HEK293 (cell line): ENCODE measurements around the gene TTN.

ENCODE experiments used
- CTCF ChIA-PET: fragments of 350-600 bp; formaldehyde crosslinking; extraction: SDS; loops from one replicate; lab custom pipeline; 2021; ENCODE audit warnings: antibody characterized with exemption; lab: Yijun Ruan, JAX
- POLR2A ChIA-PET: fragments of 300-600 bp; formaldehyde crosslinking; extraction: SDS; loops from one replicate; lab custom pipeline; 2020; ENCODE audit warnings: antibody characterized with exemption, inconsistent platforms; lab: Yijun Ruan, JAX
- H3K27ac ChIP-seq: fragments of 200-500 bp; sonication (Bioruptor generic); 2 replicates; pipeline ENCODE4 v1.5.1; 2014; ENCODE audit warnings: low read depth, low read length, control low read depth, inconsistent platforms; ENCODE audit errors: extremely low read depth
- H3K36me3 ChIP-seq, 2 experiments: fragments of 200-500 bp in 1 of 2; sonication (Bioruptor generic) in 1 of 2; 1 replicate in 1 of 2; 2 replicates in 1 of 2; pipeline ENCODE4 v1.5.1; 2014 to 2017; ENCODE audit warnings: inconsistent platforms in 2 of 2, low read length in 2 of 2; ENCODE audit not compliant: control insufficient read depth in 2 of 2, insufficient read depth in 1 of 2
- H3K4me1 ChIP-seq: fragments of 200-500 bp; sonication (Bioruptor generic); 2 replicates; pipeline ENCODE4 v1.5.1; 2014; ENCODE audit warnings: mild to moderate bottlenecking, low read length, inconsistent platforms; ENCODE audit not compliant: control insufficient read depth, insufficient read depth
- H3K4me3 ChIP-seq: 2 replicates; pipeline ENCODE4 v1.5.1; 2011; ENCODE audit warnings: low read depth, mild to moderate bottlenecking, control low read depth, low read length, moderate library complexity
- H3K9me3 ChIP-seq: fragments of 200-500 bp; sonication (Bioruptor generic); 2 replicates; pipeline ENCODE4 v1.5.1; 2014; ENCODE audit warnings: low read depth, low read length, inconsistent platforms; ENCODE audit not compliant: control insufficient read depth, insufficient read depth
- GLIS1 ChIP-seq: fragments of 450-650 bp; formaldehyde crosslinking; IDR thresholded peaks from 2 replicates; pipeline ENCODE4 v1.5.1; 2016; ENCODE audit warnings: missing biosample characterization, missing genetic modification characterization
- PRDM1 ChIP-seq: fragments of 450-650 bp; formaldehyde crosslinking; IDR thresholded peaks from 2 replicates; pipeline ENCODE4; 2016; ENCODE audit warnings: missing biosample characterization, missing genetic modification characterization
- SCRT1 ChIP-seq: fragments of 450-650 bp; formaldehyde crosslinking; IDR thresholded peaks from 2 replicates; pipeline ENCODE4 v1.5.1; 2016; ENCODE audit warnings: missing biosample characterization, missing genetic modification characterization, borderline replicate concordance
- ZNF10 ChIP-seq: fragments of 450-650 bp; formaldehyde crosslinking; IDR thresholded peaks from 2 replicates; pipeline ENCODE4 v1.5.1; 2017; ENCODE audit warnings: missing biosample characterization, missing genetic modification characterization
- ZNF510 ChIP-seq: fragments of 450-650 bp; formaldehyde crosslinking; IDR thresholded peaks from 2 replicates; pipeline ENCODE4 v1.5.1; 2018; ENCODE audit warnings: mild to moderate bottlenecking, missing genetic modification characterization, missing biosample characterization; ENCODE audit not compliant: insufficient replicate concordance
- ZNF571 ChIP-seq: fragments of 450-650 bp; formaldehyde crosslinking; IDR thresholded peaks from 2 replicates; pipeline ENCODE4 v1.5.0; 2017; ENCODE audit warnings: missing biosample characterization, missing genetic modification characterization
- ZNF777 ChIP-seq: fragments of 450-650 bp; formaldehyde crosslinking; IDR thresholded peaks from 2 replicates; pipeline ENCODE4 v1.5.1; 2017; ENCODE audit warnings: missing biosample characterization, missing genetic modification characterization, borderline replicate concordance
- TF ChIP-seq, protein P1 (sequence below): fragments of 450-650 bp; formaldehyde crosslinking; IDR thresholded peaks from 2 replicates; pipeline ENCODE4 v1.5.1; 2016; ENCODE audit warnings: missing biosample characterization, missing genetic modification characterization, borderline replicate concordance
- TF ChIP-seq, protein P2 (sequence below): fragments of 450-650 bp; formaldehyde crosslinking; IDR thresholded peaks from 2 replicates; pipeline ENCODE4 v1.5.0; 2017; ENCODE audit warnings: missing biosample characterization, missing genetic modification characterization, borderline replicate concordance
- TF ChIP-seq, protein P3 (sequence below): fragments of 450-650 bp; formaldehyde crosslinking; IDR thresholded peaks from 2 replicates; pipeline ENCODE4 v1.5.1; 2016; ENCODE audit warnings: missing biosample characterization, missing genetic modification characterization, low read depth
- TF ChIP-seq, protein P4 (sequence below): fragments of 450-650 bp; formaldehyde crosslinking; IDR thresholded peaks from 2 replicates; pipeline ENCODE4 v1.5.1; 2016; ENCODE audit warnings: missing biosample characterization, missing genetic modification characterization
- TF ChIP-seq, protein P5 (sequence below): fragments of 450-650 bp; formaldehyde crosslinking; IDR thresholded peaks from 2 replicates; pipeline ENCODE4 v1.5.1; 2016; ENCODE audit warnings: missing biosample characterization, missing genetic modification characterization

Gene TTN

DNA sequence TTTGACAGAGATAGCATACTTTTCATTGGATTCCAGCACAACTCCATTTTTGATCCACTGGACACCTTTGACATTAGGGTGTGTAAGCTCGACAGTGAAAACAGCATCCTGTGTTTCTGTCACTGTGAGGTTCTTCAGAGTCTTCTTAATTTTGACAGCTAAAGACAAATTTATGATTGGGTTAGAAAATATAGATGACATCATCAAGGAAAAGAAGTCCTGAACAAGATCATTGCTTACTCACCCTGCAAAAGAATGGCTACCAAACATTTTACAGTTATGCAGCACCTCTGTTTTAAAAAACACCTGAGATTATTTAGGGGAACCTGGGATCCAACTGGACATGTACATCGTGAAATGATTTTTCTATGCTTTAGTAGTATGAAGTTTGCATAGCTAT lies 36.7 kb downstream of the TTN start:
- no peaks in the 10 kb centered on the region for H3K4me1 ChIP-seq
- H3K27ac ChIP-seq: no peak overlapping the region
- POLR2A ChIA-PET: no interaction called here
- CTCF ChIA-PET: interaction anchor here (1.8 kb wide), 1 partner anchor 9 kb away, joined by 10 read pairs; no protein-coding TSS in a partner anchor
- TF ChIP-seq PRDM1 (tag by site-specific recombination): no peak
- TF ChIP-seq ZNF10 (tag by site-specific recombination): no peak
- TF ChIP-seq, protein P1, sequence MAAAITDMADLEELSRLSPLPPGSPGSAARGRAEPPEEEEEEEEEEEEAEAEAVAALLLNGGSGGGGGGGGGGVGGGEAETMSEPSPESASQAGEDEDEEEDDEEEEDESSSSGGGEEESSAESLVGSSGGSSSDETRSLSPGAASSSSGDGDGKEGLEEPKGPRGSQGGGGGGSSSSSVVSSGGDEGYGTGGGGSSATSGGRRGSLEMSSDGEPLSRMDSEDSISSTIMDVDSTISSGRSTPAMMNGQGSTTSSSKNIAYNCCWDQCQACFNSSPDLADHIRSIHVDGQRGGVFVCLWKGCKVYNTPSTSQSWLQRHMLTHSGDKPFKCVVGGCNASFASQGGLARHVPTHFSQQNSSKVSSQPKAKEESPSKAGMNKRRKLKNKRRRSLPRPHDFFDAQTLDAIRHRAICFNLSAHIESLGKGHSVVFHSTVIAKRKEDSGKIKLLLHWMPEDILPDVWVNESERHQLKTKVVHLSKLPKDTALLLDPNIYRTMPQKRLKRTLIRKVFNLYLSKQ: no peak
- TF ChIP-seq, protein P2, sequence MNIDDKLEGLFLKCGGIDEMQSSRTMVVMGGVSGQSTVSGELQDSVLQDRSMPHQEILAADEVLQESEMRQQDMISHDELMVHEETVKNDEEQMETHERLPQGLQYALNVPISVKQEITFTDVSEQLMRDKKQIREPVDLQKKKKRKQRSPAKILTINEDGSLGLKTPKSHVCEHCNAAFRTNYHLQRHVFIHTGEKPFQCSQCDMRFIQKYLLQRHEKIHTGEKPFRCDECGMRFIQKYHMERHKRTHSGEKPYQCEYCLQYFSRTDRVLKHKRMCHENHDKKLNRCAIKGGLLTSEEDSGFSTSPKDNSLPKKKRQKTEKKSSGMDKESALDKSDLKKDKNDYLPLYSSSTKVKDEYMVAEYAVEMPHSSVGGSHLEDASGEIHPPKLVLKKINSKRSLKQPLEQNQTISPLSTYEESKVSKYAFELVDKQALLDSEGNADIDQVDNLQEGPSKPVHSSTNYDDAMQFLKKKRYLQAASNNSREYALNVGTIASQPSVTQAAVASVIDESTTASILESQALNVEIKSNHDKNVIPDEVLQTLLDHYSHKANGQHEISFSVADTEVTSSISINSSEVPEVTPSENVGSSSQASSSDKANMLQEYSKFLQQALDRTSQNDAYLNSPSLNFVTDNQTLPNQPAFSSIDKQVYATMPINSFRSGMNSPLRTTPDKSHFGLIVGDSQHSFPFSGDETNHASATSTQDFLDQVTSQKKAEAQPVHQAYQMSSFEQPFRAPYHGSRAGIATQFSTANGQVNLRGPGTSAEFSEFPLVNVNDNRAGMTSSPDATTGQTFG (tag by site-specific recombination): no peak
- TF ChIP-seq, protein P3, sequence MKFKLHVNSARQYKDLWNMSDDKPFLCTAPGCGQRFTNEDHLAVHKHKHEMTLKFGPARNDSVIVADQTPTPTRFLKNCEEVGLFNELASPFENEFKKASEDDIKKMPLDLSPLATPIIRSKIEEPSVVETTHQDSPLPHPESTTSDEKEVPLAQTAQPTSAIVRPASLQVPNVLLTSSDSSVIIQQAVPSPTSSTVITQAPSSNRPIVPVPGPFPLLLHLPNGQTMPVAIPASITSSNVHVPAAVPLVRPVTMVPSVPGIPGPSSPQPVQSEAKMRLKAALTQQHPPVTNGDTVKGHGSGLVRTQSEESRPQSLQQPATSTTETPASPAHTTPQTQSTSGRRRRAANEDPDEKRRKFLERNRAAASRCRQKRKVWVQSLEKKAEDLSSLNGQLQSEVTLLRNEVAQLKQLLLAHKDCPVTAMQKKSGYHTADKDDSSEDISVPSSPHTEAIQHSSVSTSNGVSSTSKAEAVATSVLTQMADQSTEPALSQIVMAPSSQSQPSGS (tag by site-specific recombination): peak; percentile 40; the same call in 1 of the 2 replicates
- H3K9me3 ChIP-seq: no peaks in the 10 kb centered on the region
- H3K4me3 ChIP-seq: no peak overlapping the region
- H3K36me3 ChIP-seq: no peaks in the 10 kb centered on the region

DNA sequence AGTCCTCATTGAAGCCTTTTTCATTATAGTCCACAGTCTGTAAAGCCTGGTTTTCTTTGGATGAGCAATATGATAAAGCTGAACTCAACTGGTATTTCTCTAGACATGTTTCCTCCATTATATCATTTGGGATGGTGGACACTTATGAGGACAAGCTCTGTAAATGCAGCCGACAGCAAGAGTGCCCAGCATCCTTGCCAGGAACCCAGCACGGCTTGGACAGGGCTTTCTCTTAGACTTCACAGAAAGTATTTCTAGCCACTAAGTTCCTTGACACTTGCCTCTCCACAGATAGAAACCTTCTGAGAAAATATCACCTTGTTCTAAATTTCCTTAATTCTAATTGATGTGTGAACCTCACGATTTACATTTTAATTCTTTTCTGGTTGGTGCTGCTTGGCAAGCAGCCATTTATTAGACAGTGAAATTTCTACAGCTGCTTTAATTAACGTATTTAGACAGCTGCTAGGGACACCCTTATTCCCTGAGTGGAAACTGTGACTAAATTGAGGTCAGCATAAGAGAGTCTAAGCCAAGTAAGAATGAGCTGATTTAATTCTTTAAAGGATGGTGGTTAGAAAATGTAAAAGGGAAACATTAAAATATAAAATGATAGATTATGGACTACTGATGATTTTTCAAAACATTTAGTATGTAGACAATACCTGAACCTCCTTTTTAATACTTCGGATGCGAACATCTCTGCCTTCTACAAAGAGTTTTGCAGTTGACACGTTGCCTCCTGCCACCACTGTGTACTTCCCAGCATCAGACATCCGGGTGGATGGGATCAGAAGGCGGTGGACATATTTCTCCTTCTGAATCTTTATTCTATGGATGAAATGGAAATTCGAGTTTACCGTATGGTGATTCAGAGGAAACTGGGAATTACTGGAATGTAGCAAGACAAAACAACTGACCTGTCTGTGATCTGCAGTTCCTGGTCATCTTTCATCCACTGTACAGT lies 39.8 kb downstream of the TTN start:
- Histone ChIP-seq H3K4me3 (no peak overlapping the region), H3K4me1 (no peaks in the 10 kb centered on the region), H3K27ac (no peak overlapping the region), H3K9me3 (no peaks in the 10 kb centered on the region), H3K36me3 (no peaks in the 10 kb centered on the region)
- ChIA-PET POLR2A (no interaction called here), CTCF (interaction anchor here (0.7 to 2.0 kb wide), 2 partner anchors 252 to 362 kb away, joined by 3 to 5 read pairs; no protein-coding TSS in a partner anchor)
- no peak for TF ChIP-seq ZNF571
- TF ChIP-seq GLIS1 (tag by site-specific recombination): no peak
- TF ChIP-seq, protein P4, sequence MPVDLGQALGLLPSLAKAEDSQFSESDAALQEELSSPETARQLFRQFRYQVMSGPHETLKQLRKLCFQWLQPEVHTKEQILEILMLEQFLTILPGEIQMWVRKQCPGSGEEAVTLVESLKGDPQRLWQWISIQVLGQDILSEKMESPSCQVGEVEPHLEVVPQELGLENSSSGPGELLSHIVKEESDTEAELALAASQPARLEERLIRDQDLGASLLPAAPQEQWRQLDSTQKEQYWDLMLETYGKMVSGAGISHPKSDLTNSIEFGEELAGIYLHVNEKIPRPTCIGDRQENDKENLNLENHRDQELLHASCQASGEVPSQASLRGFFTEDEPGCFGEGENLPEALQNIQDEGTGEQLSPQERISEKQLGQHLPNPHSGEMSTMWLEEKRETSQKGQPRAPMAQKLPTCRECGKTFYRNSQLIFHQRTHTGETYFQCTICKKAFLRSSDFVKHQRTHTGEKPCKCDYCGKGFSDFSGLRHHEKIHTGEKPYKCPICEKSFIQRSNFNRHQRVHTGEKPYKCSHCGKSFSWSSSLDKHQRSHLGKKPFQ (tag by site-specific recombination): no peak
- TF ChIP-seq, protein P5, sequence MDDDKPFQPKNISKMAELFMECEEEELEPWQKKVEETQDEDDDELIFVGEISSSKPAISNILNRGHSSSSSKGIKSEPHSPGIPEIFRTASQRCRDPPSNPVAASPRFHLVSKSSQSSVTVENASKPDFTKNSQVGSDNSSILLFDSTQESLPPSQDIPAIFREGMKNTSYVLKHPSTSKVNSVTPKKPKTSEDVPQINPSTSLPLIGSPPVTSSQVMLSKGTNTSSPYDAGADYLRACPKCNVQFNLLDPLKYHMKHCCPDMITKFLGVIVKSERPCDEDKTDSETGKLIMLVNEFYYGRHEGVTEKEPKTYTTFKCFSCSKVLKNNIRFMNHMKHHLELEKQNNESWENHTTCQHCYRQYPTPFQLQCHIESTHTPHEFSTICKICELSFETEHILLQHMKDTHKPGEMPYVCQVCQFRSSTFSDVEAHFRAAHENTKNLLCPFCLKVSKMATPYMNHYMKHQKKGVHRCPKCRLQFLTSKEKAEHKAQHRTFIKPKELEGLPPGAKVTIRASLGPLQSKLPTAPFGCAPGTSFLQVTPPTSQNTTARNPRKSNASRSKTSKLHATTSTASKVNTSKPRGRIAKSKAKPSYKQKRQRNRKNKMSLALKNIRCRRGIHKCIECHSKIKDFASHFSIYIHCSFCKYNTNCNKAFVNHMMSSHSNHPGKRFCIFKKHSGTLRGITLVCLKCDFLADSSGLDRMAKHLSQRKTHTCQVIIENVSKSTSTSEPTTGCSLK (tag by site-specific recombination): no peak
- no peak for TF ChIP-seq SCRT1
- no peak for TF ChIP-seq ZNF777
- no peak for TF ChIP-seq ZNF510 (tag by site-specific recombination)
